Natural killer cell treated with Interleukin-12 subunit alpha and Interleukin-12 subunit beta and Interleukin-15 and Interleukin-18, amount 100 ng/mL, for 72 hours (primary cell): Measurements from ENCODE around the gene GSK3A. TPM values are rescaled to one million over a fixed set of nuclear protein-coding genes. Genes with fewer than 3 reads are reported as not detected.
"Not testable (repeated sequence)": the region's sequence is repeated elsewhere in the genome, so short reads cannot be mapped to it uniquely, and the experiment has no call there.

Experiments used
- ATAC-seq, 2 donors: fragments of 150-1000 bp; cut with Tn5 transposase in 1 of 2; sonication (Bioruptor Pico), chemical (Tn5 transposase) in 1 of 2; 2 replicates each; pipeline ENCODE4 v1.10.0; 2021
- DNase-seq: peaks from one replicate; pipeline ENCODE4 v3.0.0; 2022; ENCODE audit warnings: low spot score
- H3K27ac Mint-ChIP-seq, 2 donors: 1 replicate in 1 of 2; 2 replicates in 1 of 2; pipeline ENCODE4 v1.8.0; 2022; ENCODE audit warnings: mixed read lengths in 2 of 2, mild to moderate bottlenecking in 1 of 2, moderate library complexity in 1 of 2
- H3K27me3 Mint-ChIP-seq, 2 donors: 1 replicate in 1 of 2; 2 replicates in 1 of 2; pipeline ENCODE4 v1.8.0; 2022; ENCODE audit warnings: mixed read lengths in 2 of 2
- H3K36me3 Mint-ChIP-seq: one replicate; pipeline ENCODE4 v1.8.0; 2022; ENCODE audit warnings: mixed read lengths
- H3K4me1 Mint-ChIP-seq, 2 donors: 1 replicate in 1 of 2; 2 replicates in 1 of 2; pipeline ENCODE4 v1.8.0; 2022; ENCODE audit warnings: low read depth in 2 of 2, mixed read lengths in 2 of 2, mild to moderate bottlenecking in 1 of 2
- H3K4me3 Mint-ChIP-seq: one replicate; pipeline ENCODE4 v1.8.0; 2022; ENCODE audit warnings: mixed read lengths
- H3K9me3 Mint-ChIP-seq: 2 replicates; pipeline ENCODE4 v1.8.0; 2022; ENCODE audit warnings: mixed read lengths
- total RNA-seq, 2 donors: library from RNA; stranded (reverse); gene quantifications; one replicate each; pipeline ENCODE4 v1.2.3, GENCODE V29; 2022

GSK3A gene
- total RNA-seq, 2 donors from 2014 or later: 51.1 to 52.8 TPM

GRCh38 chr19:42268704-42269477 lies 26.5 kb upstream of the GSK3A start, which contains the start of gene CIC:
Gene CIC, plus strand, starts transcription at chr19:42269252. Its CDS starts 2,532 bp downstream, at chr19:42271784.
- ATAC-seq: peak; percentile 91
- no peaks in the 10 kb centered on the region for H3K9me3 Mint-ChIP-seq
- DNase-seq: peak; percentile 99
- H3K4me3 Mint-ChIP-seq: no peak within 1 kb of the TSS
- peaks cover 0 to 31% of the 10 kb centered on the region in 2 donors for H3K4me1 Mint-ChIP-seq
- no peaks in the 10 kb centered on the region for H3K36me3 Mint-ChIP-seq
- no peak within 1 kb of the TSS for H3K27ac Mint-ChIP-seq
- no peaks in the 10 kb centered on the region for H3K27me3 Mint-ChIP-seq

- DNase-seq (peak; percentile 100), ATAC-seq (peak; percentile 79 to 84)
- no peaks in the 10 kb centered on the region for H3K9me3 Mint-ChIP-seq
- H3K27me3 Mint-ChIP-seq: no peaks in the 10 kb centered on the region
- H3K27ac Mint-ChIP-seq: no peak overlapping the region
- H3K4me3 Mint-ChIP-seq: no peak overlapping the region
- peaks cover 0 to 31% of the 10 kb centered on the region in 2 donors for H3K4me1 Mint-ChIP-seq
- no peaks in the 10 kb centered on the region for H3K36me3 Mint-ChIP-seq
These were observed 25.8 kb upstream of the GSK3A start for GRCh38 chr19:42268142-42268703.

GRCh38 chr19:42267644-42268141 lies 25.3 kb upstream of the GSK3A start:
- no peak overlapping the region for H3K27ac Mint-ChIP-seq
- ATAC-seq: no peak

GRCh38 chr19:42266928-42267603 lies 24.7 kb upstream of the GSK3A start:
- not testable (repeated sequence) for ATAC-seq, H3K36me3 Mint-ChIP-seq, H3K9me3 Mint-ChIP-seq, H3K27ac Mint-ChIP-seq, DNase-seq, H3K4me3 Mint-ChIP-seq, H3K27me3 Mint-ChIP-seq
- peaks cover 0 to 33% of the 10 kb centered on the region in 2 donors for H3K4me1 Mint-ChIP-seq

More at GRCh38 chr19:42267644-42268141, 25.3 kb upstream of the GSK3A start:
- H3K27me3 Mint-ChIP-seq: no peaks in the 10 kb centered on the region
- H3K36me3 Mint-ChIP-seq: no peaks in the 10 kb centered on the region
- DNase-seq: no peak
- no peaks in the 10 kb centered on the region for H3K9me3 Mint-ChIP-seq
- H3K4me3 Mint-ChIP-seq: no peak overlapping the region
- peaks cover 0 to 31% of the 10 kb centered on the region in 2 donors for H3K4me1 Mint-ChIP-seq

GRCh38 chr19:42266105-42266504 lies 23.7 kb upstream of the GSK3A start:
- H3K27me3 Mint-ChIP-seq, ATAC-seq, DNase-seq, H3K36me3 Mint-ChIP-seq, H3K9me3 Mint-ChIP-seq, H3K4me3 Mint-ChIP-seq: not testable (repeated sequence)
- Mint-ChIP-seq H3K4me1 (peaks cover 0 to 28% of the 10 kb centered on the region in 2 donors), H3K27ac (peak overlapping the region in 1 of 2 donors; percentile 5)

- ATAC-seq: peak; percentile 64 to 77
- Mint-ChIP-seq H3K9me3 (no peaks in the 10 kb centered on the region), H3K4me1 (peaks cover under 1 to 4% of the 10 kb centered on the region in 2 donors), H3K36me3 (no peaks in the 10 kb centered on the region), H3K27me3 (peaks cover 0 to 4% of the 10 kb centered on the region in 2 donors), H3K4me3 (no peak overlapping the region), H3K27ac (peak overlapping the region in 1 of 2 donors; percentile 44)
- DNase-seq: no peak
These were observed 19.4 kb upstream of the GSK3A start for GRCh38 chr19:42261763-42262162.

GRCh38 chr19:42257842-42258241 lies 15.4 kb upstream of the GSK3A start:
- H3K27ac Mint-ChIP-seq, H3K36me3 Mint-ChIP-seq, ATAC-seq, DNase-seq, H3K9me3 Mint-ChIP-seq, H3K4me3 Mint-ChIP-seq, H3K27me3 Mint-ChIP-seq: not testable (repeated sequence)
- peaks cover 13 to 17% of the 10 kb centered on the region in 2 donors for H3K4me1 Mint-ChIP-seq

GRCh38 chr19:42255766-42256745 lies 13.7 kb upstream of the GSK3A start:
- ATAC-seq (no peak), DNase-seq (no peak)
- peaks cover 0 to 4% of the 10 kb centered on the region in 2 donors for H3K27me3 Mint-ChIP-seq
- peak overlapping the region; percentile 34 to 72 for H3K27ac Mint-ChIP-seq
- H3K4me1 Mint-ChIP-seq: peaks cover 23 to 25% of the 10 kb centered on the region in 2 donors
- H3K36me3 Mint-ChIP-seq: no peaks in the 10 kb centered on the region
- no peaks in the 10 kb centered on the region for H3K9me3 Mint-ChIP-seq
- peak overlapping the region; percentile 72 for H3K4me3 Mint-ChIP-seq

- H3K27me3 Mint-ChIP-seq: peaks cover 0 to 4% of the 10 kb centered on the region in 2 donors
- peak; percentile 96 for DNase-seq
- H3K27ac Mint-ChIP-seq: peak within 1 kb of the TSS; percentile 34 to 72
- H3K4me3 Mint-ChIP-seq: peak within 1 kb of the TSS; percentile 72
- H3K36me3 Mint-ChIP-seq: no peaks in the 10 kb centered on the region
- no peaks in the 10 kb centered on the region for H3K9me3 Mint-ChIP-seq
- peak; percentile 89 to 94 for ATAC-seq
- H3K4me1 Mint-ChIP-seq: peaks cover 23 to 25% of the 10 kb centered on the region in 2 donors
These were observed 12.7 kb upstream of the GSK3A start, which contains the start of gene ERF for GRCh38 chr19:42254850-42255765. Gene ERF, minus strand, starts transcription at chr19:42255128. Its CDS starts 129 bp downstream, at chr19:42254999.

GRCh38 chr19:42254089-42254849 lies 11.9 kb upstream of the GSK3A start:
- Mint-ChIP-seq H3K36me3 (no peaks in the 10 kb centered on the region), H3K9me3 (no peaks in the 10 kb centered on the region), H3K4me3 (peak overlapping the region; percentile 72), H3K27me3 (peaks cover 0 to 4% of the 10 kb centered on the region in 2 donors), H3K27ac (no peak overlapping the region), H3K4me1 (peaks cover 23 to 25% of the 10 kb centered on the region in 2 donors)
- ATAC-seq: peak; percentile 47 to 59
- DNase-seq: peak; percentile 81

- no peak for DNase-seq
- Mint-ChIP-seq H3K27me3 (peaks cover 0 to 4% of the 10 kb centered on the region in 2 donors), H3K36me3 (no peaks in the 10 kb centered on the region), H3K4me3 (peak overlapping the region; percentile 97), H3K4me1 (peaks cover 23 to 29% of the 10 kb centered on the region in 2 donors), H3K27ac (peak overlapping the region; percentile 81 to 89), H3K9me3 (no peaks in the 10 kb centered on the region)
- ATAC-seq: peak; percentile 16 to 34
These were observed 11.1 kb upstream of the GSK3A start for GRCh38 chr19:42253245-42254088.
